Panc1 (cell line): ENCODE data around the gene ZFP36L2. TPM values are rescaled to one million over a fixed set of nuclear protein-coding genes. Genes with fewer than 3 reads are reported as not detected.

ENCODE experiments used
- ATAC-seq: fragments of 200-7000 bp; cut with Tn5 transposase; 2 replicates; pipeline ENCODE4 v1.9.1; 2020; ENCODE audit warnings: mild to moderate bottlenecking, moderate library complexity
- BruUV-seq: library from RNA; stranded (reverse); fragments of 400-500 nt; replicated peaks from 2 replicates; lab custom pipeline; 2021; lab: Mats Ljungman, UMichigan
- CTCF ChIA-PET: fragments of 300-600 bp; sonication (Branson Sonifier 250); formaldehyde crosslinking; loops from one replicate; lab custom pipeline; 2022; ENCODE audit warnings: antibody characterized with exemption; lab: Charles Lee
- POLR2A ChIA-PET: fragments of 300-600 bp; sonication (Branson Sonifier 250); formaldehyde crosslinking; loops from one replicate; lab custom pipeline; 2022; ENCODE audit warnings: antibody characterized with exemption; lab: Charles Lee
- DNase-seq: peaks from one replicate; pipeline ENCODE4 v3.0.0-alpha.2; 2010; ENCODE audit warnings: low read depth, low spot score
- H3K27ac ChIP-seq: 2 replicates; pipeline ENCODE4 v1.5.1; 2011; ENCODE audit warnings: mild to moderate bottlenecking, low read length, inconsistent platforms
- H3K27me3 ChIP-seq: fragments of 200-500 bp; sonication (Bioruptor generic); 2 replicates; pipeline ENCODE4 v1.6.0; 2014; ENCODE audit warnings: low read length, inconsistent platforms; ENCODE audit not compliant: control insufficient read depth, insufficient read depth
- H3K36me3 ChIP-seq: fragments of 200-500 bp; sonication (Bioruptor generic); 2 replicates; pipeline ENCODE4 v1.5.1; 2014; ENCODE audit warnings: inconsistent platforms, mild to moderate bottlenecking, low read length, moderate library complexity; ENCODE audit not compliant: control insufficient read depth, insufficient read depth
- H3K4me1 ChIP-seq: 2 replicates; pipeline ENCODE4 v1.5.1; 2011; ENCODE audit warnings: inconsistent platforms, mild to moderate bottlenecking, low read length, moderate library complexity; ENCODE audit not compliant: control insufficient read depth, insufficient read depth
- H3K4me3 ChIP-seq, 2 experiments: 2 replicates each; pipeline ENCODE4 v1.5.1; 2011 to 2012; ENCODE audit warnings: low read depth in 2 of 2, low read length in 2 of 2, mild to moderate bottlenecking in 2 of 2, inconsistent platforms in 1 of 2, moderate library complexity in 1 of 2
- H3K9me3 ChIP-seq: fragments of 200-500 bp; sonication (Bioruptor generic); 2 replicates; pipeline ENCODE4 v1.5.1; 2014; ENCODE audit warnings: low read depth, mild to moderate bottlenecking, inconsistent platforms, low read length, moderate library complexity; ENCODE audit not compliant: control insufficient read depth, insufficient read depth
- CTCF ChIP-seq: fragments of 450-650 bp; IDR thresholded peaks from 2 replicates; pipeline ENCODE4 v1.5.1; 2017; ENCODE audit warnings: mild to moderate bottlenecking
- POLR2AphosphoS5 ChIP-seq: IDR thresholded peaks from 2 replicates; pipeline ENCODE4 v1.6.1; 2012; ENCODE audit warnings: mild to moderate bottlenecking, low read depth, low read length, moderate library complexity
- REST ChIP-seq, 2 experiments: IDR thresholded peaks; 2 replicates each; pipeline ENCODE4 v1.6.1; 2011 to 2012; ENCODE audit warnings: low read depth in 2 of 2, control low read depth in 1 of 2, low read length in 1 of 2, mild to moderate bottlenecking in 1 of 2, moderate library complexity in 1 of 2; ENCODE audit not compliant: insufficient read depth in 1 of 2
- SIN3A ChIP-seq: IDR thresholded peaks from 2 replicates; pipeline ENCODE4 v1.6.1; 2012; ENCODE audit warnings: low read depth, mild to moderate bottlenecking, low read length, moderate library complexity, borderline replicate concordance; ENCODE audit not compliant: insufficient read depth
- TCF7L2 ChIP-seq: IDR thresholded peaks from 2 replicates; pipeline ENCODE4 v1.6.1; 2011; ENCODE audit warnings: mild to moderate bottlenecking, low read depth, low read length, inconsistent platforms
- in situ Hi-C: cut with HindIII; loops from 2 replicates; pipeline ENCODE4 v1.10.0; 2016; ENCODE audit warnings: low sequenced_read_pairs, low pct_unique_long_range_greater_than_20kb
- intact Hi-C: fragments of 100-400 bp; cut with micrococcal nuclease; formaldehyde crosslinking; loops from one replicate; pipeline ENCODE4 v1.10.0; 2022; ENCODE audit not compliant: unreplicated experiment
- total RNA-seq: library from RNA; stranded (reverse); gene quantifications from one replicate; pipeline ENCODE4 v1.2.1, GENCODE V29; 2021; ENCODE audit not compliant: unreplicated experiment

The ZFP36L2 gene
- total RNA-seq, 1 experiment from 2014 or later, result 46.3 TPM

DNA sequence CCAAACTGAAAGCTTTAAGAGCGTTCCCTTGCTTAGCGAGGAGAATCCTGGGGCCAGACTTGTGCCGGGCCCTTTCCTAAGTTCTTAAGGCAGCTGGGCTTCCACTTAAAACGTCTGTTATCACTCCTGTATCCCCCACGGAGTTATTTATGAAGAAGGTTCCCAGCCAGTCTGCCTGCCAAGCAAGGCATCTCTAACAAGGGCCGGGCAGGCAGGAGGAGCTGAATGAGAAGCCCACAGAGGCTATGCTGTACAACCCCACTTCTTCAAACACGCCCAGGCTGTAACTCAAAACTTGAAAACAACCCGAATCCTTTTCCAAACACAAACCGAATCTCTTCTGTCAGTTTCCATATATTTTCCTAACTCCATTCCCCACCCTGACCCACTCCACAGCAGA lies 39.0 kb upstream of the ZFP36L2 start:
- no peaks in the 10 kb centered on the region for H3K36me3 ChIP-seq
- H3K27me3 ChIP-seq, result no peaks in the 10 kb centered on the region
- BruUV-seq, result no TSS peak
- intact Hi-C loops, result no loop called here
- H3K4me3 ChIP-seq, result no peak overlapping the region
- no peak overlapping the region for H3K27ac ChIP-seq
- CTCF ChIA-PET, result no interaction called here
- POLR2A ChIA-PET, result no interaction called here
- DNase-seq (no peak), ATAC-seq (no peak)
- in situ Hi-C loops, result no loop called here
- TF ChIP-seq CTCF, result no peak
- TF ChIP-seq TCF7L2, result no peak
- no peak for TF ChIP-seq SIN3A
- no peak for TF ChIP-seq REST (IDR thresholded peaks at IDR 0.05; ENCODE audit: insufficient read depth in 1 of 2, low read depth in 2 of 2, low read length in 1 of 2)
- no peak for TF ChIP-seq POLR2AphosphoS5
- H3K9me3 ChIP-seq, result no peaks in the 10 kb centered on the region
- no peaks in the 10 kb centered on the region for H3K4me1 ChIP-seq

GRCh38 chr2:43265001-43265400 lies 38.6 kb upstream of the ZFP36L2 start:
- in situ Hi-C loops, result no loop called here
- no peak overlapping the region for H3K4me3 ChIP-seq
- no peaks in the 10 kb centered on the region for H3K27me3 ChIP-seq
- no peaks in the 10 kb centered on the region for H3K9me3 ChIP-seq
- intact Hi-C loops, result no loop called here
- TF ChIP-seq CTCF, result no peak
- TF ChIP-seq SIN3A, result no peak
- no peak overlapping the region for H3K27ac ChIP-seq
- no peaks in the 10 kb centered on the region for H3K4me1 ChIP-seq
- CTCF ChIA-PET, result no interaction called here
- H3K36me3 ChIP-seq, result no peaks in the 10 kb centered on the region
- BruUV-seq, result no TSS peak
- ATAC-seq (no peak), DNase-seq (no peak)
- POLR2A ChIA-PET, result no interaction called here

GRCh38 chr2:43262951-43263350 lies 36.5 kb upstream of the ZFP36L2 start:
- intact Hi-C loops (no loop called here), in situ Hi-C loops (no loop called here)
- POLR2A ChIA-PET, result no interaction called here
- DNase-seq (no peak), ATAC-seq (no peak)
- Histone ChIP-seq H3K27ac (no peak overlapping the region), H3K9me3 (no peaks in the 10 kb centered on the region), H3K36me3 (no peaks in the 10 kb centered on the region), H3K4me3 (no peak overlapping the region), H3K27me3 (no peaks in the 10 kb centered on the region), H3K4me1 (no peaks in the 10 kb centered on the region)
- CTCF ChIA-PET, result no interaction called here
- BruUV-seq, result no TSS peak
- no peak for TF ChIP-seq SIN3A
- TF ChIP-seq POLR2AphosphoS5, result no peak
- no peak for TF ChIP-seq REST (IDR thresholded peaks at IDR 0.05; ENCODE audit: insufficient read depth in 1 of 2, low read depth in 2 of 2, low read length in 1 of 2)
- no peak for TF ChIP-seq CTCF
- TF ChIP-seq TCF7L2, result no peak
